K562 (cell line): ENCODE data around the gene COL4A2. TPM values are rescaled to one million over a fixed set of nuclear protein-coding genes. Genes with fewer than 3 reads are reported as not detected.

Source experiments
- ATAC-seq: fragments of 200-7000 bp; cut with Tn5 transposase; 3 replicates; pipeline ENCODE4 v1.9.1; 2020; ENCODE audit warnings: moderate library complexity
- BruUV-seq: library from RNA; stranded (reverse); fragments of 400-500 nt; replicated peaks from 2 replicates; lab custom pipeline; 2021; lab: Mats Ljungman, UMichigan
- CTCF ChIA-PET: fragments of 300-600 bp; formaldehyde crosslinking; extraction: SDS; loops from one replicate; lab custom pipeline; 2021; ENCODE audit warnings: low intra/inter-chr PET ratio; lab: Yijun Ruan, JAX
- POLR2A ChIA-PET: fragments of 300-600, 350-650 bp; sonication (Branson Sonifier 250); formaldehyde crosslinking; extraction: SDS; loops from one replicate; lab custom pipeline; 2021; ENCODE audit warnings: antibody characterized with exemption, inconsistent platforms; lab: Yijun Ruan, JAX
- DNase-seq, 4 experiments: peaks; one replicate each; pipeline versions ENCODE4 v3.0.0 to v3.0.0-alpha.2; 2011 to 2018; ENCODE audit warnings: low spot score in 3 of 4, mixed read lengths in 3 of 4; ENCODE audit errors: extremely low read depth in 1 of 4
- FAIRE-seq: peaks from 2 replicates; lab custom pipeline; 2011; peaks lifted over from hg19 to GRCh38; lab: Jason Lieb, UNC
- H2AFZ ChIP-seq: 2 replicates; pipeline ENCODE4 v1.6.0; 2011; ENCODE audit warnings: low read depth, low read length, control low read depth, inconsistent platforms
- H3K27ac ChIP-seq: fragments of 200-600 bp; 3 replicates; pipeline ENCODE4 v1.8.0; 2011; ENCODE audit warnings: low read depth, mild to moderate bottlenecking, control low read depth, inconsistent platforms, low read length, moderate library complexity, mixed read lengths; ENCODE audit errors: extremely low read depth
- H3K27me3 ChIP-seq, 2 experiments: fragments of 300-600 bp in 1 of 2; 2 replicates in 1 of 2; 3 replicates in 1 of 2; pipeline versions ENCODE4 v1.6.0 to v1.8.0; 2011; ENCODE audit warnings: inconsistent platforms in 2 of 2, low read length in 2 of 2, mild to moderate bottlenecking in 1 of 2, mixed read lengths in 1 of 2, moderate library complexity in 1 of 2; ENCODE audit not compliant: control insufficient read depth in 2 of 2, insufficient read depth in 2 of 2
- H3K36me3 ChIP-seq: fragments of 300-600 bp; 3 replicates; pipeline ENCODE4 v1.8.0; 2011; ENCODE audit warnings: mild to moderate bottlenecking, low read length, inconsistent platforms; ENCODE audit not compliant: control insufficient read depth, insufficient read depth
- H3K4me1 ChIP-seq, 2 experiments: fragments of 200-600 bp in 1 of 2; replicated peaks in 1 of 2; 2 replicates in 1 of 2; 3 replicates in 1 of 2; pipeline versions ENCODE4 v1.5.1 to v1.8.0; 2011; ENCODE audit warnings: inconsistent platforms in 2 of 2, low read length in 2 of 2, mild to moderate bottlenecking in 1 of 2, mixed read lengths in 1 of 2, moderate library complexity in 1 of 2; ENCODE audit not compliant: control insufficient read depth in 2 of 2, insufficient read depth in 2 of 2
- H3K4me2 ChIP-seq: 2 replicates; pipeline ENCODE4 v1.6.1; 2011; ENCODE audit warnings: low read length, control low read depth, inconsistent platforms, mixed read lengths; ENCODE audit not compliant: insufficient read depth
- H3K4me3 ChIP-seq: fragments of 200-600 bp; sonication (generic), shearing (Covaris generic); 2 replicates; pipeline ENCODE4 v1.5.1; 2016; ENCODE audit warnings: control low read depth, inconsistent platforms
- H3K79me2 ChIP-seq: fragments of 200-600 bp; 3 replicates; pipeline ENCODE4 v1.8.0; 2011; ENCODE audit warnings: low read length, inconsistent platforms; ENCODE audit not compliant: control insufficient read depth, insufficient read depth
- H3K9ac ChIP-seq, 2 experiments: 2 replicates each; pipeline versions ENCODE4 v1.6.0 to v1.6.1; 2011; ENCODE audit warnings: low read depth in 2 of 2, low read length in 2 of 2, control low read depth in 1 of 2, inconsistent platforms in 1 of 2, mild to moderate bottlenecking in 1 of 2, mixed read lengths in 1 of 2; ENCODE audit not compliant: insufficient read depth in 1 of 2
- H3K9me1 ChIP-seq: one replicate; pipeline ENCODE4 v1.6.0; 2011; ENCODE audit warnings: inconsistent platforms, mild to moderate bottlenecking, low read length, moderate library complexity; ENCODE audit not compliant: control insufficient read depth, insufficient read depth
- H3K9me3 ChIP-seq: replicated peaks from 2 replicates; pipeline ENCODE4 v1.5.1; 2011; ENCODE audit warnings: low read depth, low read length, inconsistent platforms; ENCODE audit not compliant: control insufficient read depth, insufficient read depth
- H4K20me1 ChIP-seq: replicated peaks from 2 replicates; pipeline ENCODE4 v1.6.1; 2011; ENCODE audit warnings: low read length, inconsistent platforms, mixed read lengths; ENCODE audit not compliant: control insufficient read depth, insufficient read depth
- CHD7 ChIP-seq: fragments of 200-600 bp; sonication (generic); IDR thresholded peaks from one replicate; pipeline ENCODE4 v1.6.1; 2012; ENCODE audit warnings: mild to moderate bottlenecking, low read depth, low read length, inconsistent platforms
- GTF2A2 ChIP-seq: IDR thresholded peaks from 2 replicates; pipeline ENCODE4 v1.6.1; 2016; ENCODE audit warnings: mild to moderate bottlenecking, missing genetic modification characterization, missing compliant biosample characterization
- NR2C1 ChIP-seq, 2 experiments: fragments of 450-650 bp; IDR thresholded peaks; 2 replicates each; pipeline ENCODE4 v1.6.1; 2017; ENCODE audit warnings: mild to moderate bottlenecking in 2 of 2, antibody characterized with exemption in 1 of 2, inconsistent platforms in 1 of 2, missing compliant biosample characterization in 1 of 2, missing genetic modification characterization in 1 of 2
- PML ChIP-seq: IDR thresholded peaks from 2 replicates; pipeline ENCODE4 v1.6.1; 2012; ENCODE audit warnings: low read length, inconsistent platforms
- SNAPC5 ChIP-seq: fragments of 250-450 bp; sonication (Bioruptor Pico); IDR thresholded peaks from 2 replicates; pipeline ENCODE4 v1.8.0; 2021; ENCODE audit warnings: moderate library complexity, mild to moderate bottlenecking, inconsistent platforms
- SNRNP70 ChIP-seq: fragments of 200-400 bp; formaldehyde crosslinking; optimal IDR thresholded peaks from 2 replicates; pipeline ENCODE3; 2017; ENCODE audit warnings: low read depth, low read length
- ZNF512 ChIP-seq: IDR thresholded peaks from 2 replicates; pipeline ENCODE4 v1.6.1; 2016; ENCODE audit warnings: missing genetic modification characterization, missing compliant biosample characterization
- WGBS: fragments of 100-300 bp; shearing (Covaris generic); methylation state at CpG from one replicate; pipeline ENCODE4 v1.1.6; 2016; ENCODE audit warnings: low coverage, mixed read lengths; ENCODE audit not compliant: insufficient coverage; ENCODE audit errors: missing lambda C conversion rate; 5-methylcytosine and 5-hydroxymethylcytosine counted together
- in situ Hi-C: fragments of 300-500 bp; cut with MboI; formaldehyde crosslinking; loops from 4 replicates; pipeline ENCODE4 v1.15.0; 2018; ENCODE audit warnings: inconsistent platforms, mixed read lengths
- intact Hi-C: fragments of 100-400 bp; cut with micrococcal nuclease; formaldehyde crosslinking; loops from 2 replicates; pipeline ENCODE4 v1.14.2; 2022
- polyA plus RNA-seq, 8 experiments: library from polyadenylated mRNA; depleted of rRNA in 4 of 8; stranded (reverse) in 5 of 8; unstranded in 3 of 8; fragments of >200 nt; fragmentation: Nextera tagmentation in 2 of 8; fragmentation: Illumina TruSeq in 1 of 8; extraction: Ambion mirVana in 2 of 8; extraction: Trizol in 1 of 8; gene quantifications; 2 replicates each; pipeline versions ENCODE4 v1.2.1 to v1.2.3, GENCODE V29; 2011 to 2014; ENCODE audit warnings: inconsistent platforms in 1 of 8, missing spikeins in 1 of 8
- total RNA-seq, 7 experiments: library from RNA; depleted of rRNA in 6 of 7; stranded (reverse); fragments of >200 nt in 6 of 7; fragmentation: Illumina TruSeq in 2 of 7; extraction: Trizol in 2 of 7; gene quantifications; 2 replicates each; pipeline versions ENCODE4 v1.2.1 to v1.2.3, GENCODE V29; 2011 to 2021; ENCODE audit warnings: low replicate concordance in 1 of 7

COL4A2 gene
- total and polyA plus RNA-seq, 9 of the 15 experiments (the other 6 are each of a cell fraction or from before 2014, with no cell fraction given) = 0.13 to 15.2 (median 8.1) TPM

- intact Hi-C loops (no loop called here), in situ Hi-C loops (no loop called here)
- no peak for TF ChIP-seq SNRNP70
- no peak for TF ChIP-seq CHD7
- TF ChIP-seq ZNF512 (tag) = no peak
- TF ChIP-seq GTF2A2 (tag) = no peak
- no peak for TF ChIP-seq SNAPC5 (CRISPR knock-in tag)
- TF ChIP-seq PML = no peak
- TF ChIP-seq NR2C1 (IDR thresholded peaks at IDR 0.05) = no peak
- TF ChIP-seq NR2C1 (tag; IDR thresholded peaks at IDR 0.05) = no peak
- Histone ChIP-seq H3K4me2 (no peak overlapping the region), H4K20me1 (no peaks in the 10 kb centered on the region), H3K9me3 (no peaks in the 10 kb centered on the region), H3K9ac (no peak overlapping the region), H3K4me3 (no peak overlapping the region), H3K9me1 (no peaks in the 10 kb centered on the region), H3K4me1 (peaks cover 13 to 38% of the 10 kb centered on the region in 2 experiments; a peak in 4 of 5 replicates), H3K36me3 (no peaks in the 10 kb centered on the region), H3K27ac (no peak overlapping the region), H2AFZ (no peak overlapping the region), H3K27me3 (no peaks in the 10 kb centered on the region), H3K79me2 (no peaks in the 10 kb centered on the region)
- no peak for FAIRE-seq
- ChIA-PET CTCF (no interaction called here), POLR2A (no interaction called here)
- BruUV-seq = no TSS peak
- no peak for ATAC-seq
- 63% methylated on average over 8 of the region's 16 CpGs for WGBS
- DNase-seq = no peak
These were observed 213.6 kb downstream of the COL4A2 start for GRCh38 chr13:110520431-110521295.
